ENCODE data around the gene FCHO1. TPM values are rescaled to one million over a fixed set of nuclear protein-coding genes. Genes with fewer than 3 reads are reported as not detected.

Gene FCHO1
- total RNA-seq, 4 donors from 2014 or later = 1.4 to 9.9 (median 3.0) TPM

DNA sequence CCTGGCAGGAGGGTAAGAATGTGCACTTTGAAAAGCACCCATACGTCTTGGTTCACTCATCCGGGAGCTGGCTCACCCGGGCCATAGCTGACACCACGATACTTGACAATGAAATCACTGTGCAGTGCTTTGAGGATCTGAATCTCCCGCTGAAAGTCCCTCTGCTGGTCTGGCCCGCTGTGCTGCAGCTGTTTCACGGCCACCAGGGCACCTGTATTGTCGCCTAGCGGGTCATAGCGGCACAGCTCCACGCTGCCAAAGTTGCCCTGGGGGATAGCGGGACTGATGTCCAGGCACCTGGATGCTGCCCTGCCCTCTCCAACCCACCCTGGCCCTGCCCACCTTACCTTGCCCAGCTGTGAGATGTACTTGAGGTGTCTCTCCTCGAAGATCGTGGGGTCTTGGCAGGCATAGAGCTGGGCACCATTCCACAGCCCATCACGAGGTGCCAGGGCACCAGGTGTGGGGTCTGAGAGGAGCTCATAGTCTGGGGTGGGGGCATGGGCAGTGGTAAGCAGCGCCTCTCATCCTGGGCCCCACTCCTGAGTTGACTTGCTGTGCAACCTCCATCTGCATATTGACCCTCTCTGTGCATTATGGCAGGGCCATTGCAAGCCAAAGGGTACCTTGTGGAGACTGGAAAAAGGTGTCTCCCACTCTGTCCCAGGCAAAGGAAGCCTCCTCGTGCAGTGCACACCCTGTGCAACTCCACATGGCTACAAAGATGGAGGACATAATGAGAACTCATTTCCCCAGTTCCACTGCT, 81.3 kb downstream of the FCHO1 start:
- Histone ChIP-seq H3K4me1 (peaks cover 0 to 16% (median 0%) of the 10 kb centered on the region in 4 donors), H3K27ac (no peak overlapping the region), H3K36me3 (peaks cover 0 to 4% (median 0%) of the 10 kb centered on the region in 3 donors), H3K27me3 (peaks cover 0 to 51% of the 10 kb centered on the region in 2 donors), H3K4me3 (no peak overlapping the region), H3K9me3 (no peaks in the 10 kb centered on the region)
- TF ChIP-seq, protein P1, sequence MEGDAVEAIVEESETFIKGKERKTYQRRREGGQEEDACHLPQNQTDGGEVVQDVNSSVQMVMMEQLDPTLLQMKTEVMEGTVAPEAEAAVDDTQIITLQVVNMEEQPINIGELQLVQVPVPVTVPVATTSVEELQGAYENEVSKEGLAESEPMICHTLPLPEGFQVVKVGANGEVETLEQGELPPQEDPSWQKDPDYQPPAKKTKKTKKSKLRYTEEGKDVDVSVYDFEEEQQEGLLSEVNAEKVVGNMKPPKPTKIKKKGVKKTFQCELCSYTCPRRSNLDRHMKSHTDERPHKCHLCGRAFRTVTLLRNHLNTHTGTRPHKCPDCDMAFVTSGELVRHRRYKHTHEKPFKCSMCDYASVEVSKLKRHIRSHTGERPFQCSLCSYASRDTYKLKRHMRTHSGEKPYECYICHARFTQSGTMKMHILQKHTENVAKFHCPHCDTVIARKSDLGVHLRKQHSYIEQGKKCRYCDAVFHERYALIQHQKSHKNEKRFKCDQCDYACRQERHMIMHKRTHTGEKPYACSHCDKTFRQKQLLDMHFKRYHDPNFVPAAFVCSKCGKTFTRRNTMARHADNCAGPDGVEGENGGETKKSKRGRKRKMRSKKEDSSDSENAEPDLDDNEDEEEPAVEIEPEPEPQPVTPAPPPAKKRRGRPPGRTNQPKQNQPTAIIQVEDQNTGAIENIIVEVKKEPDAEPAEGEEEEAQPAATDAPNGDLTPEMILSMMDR (IDR thresholded peaks at IDR 0.05) = no peak
- no peak for TF ChIP-seq POLR2A (IDR thresholded peaks at IDR 0.05)
- TF ChIP-seq EP300 (IDR thresholded peaks at IDR 0.05) = no peak
- 80 to 85% methylated on average over 14 to 16 of the region's 17 CpGs for WGBS, 2 donors
- DNase-seq (ENCODE audit: low spot score in 2 of 2) = no peak

DNA sequence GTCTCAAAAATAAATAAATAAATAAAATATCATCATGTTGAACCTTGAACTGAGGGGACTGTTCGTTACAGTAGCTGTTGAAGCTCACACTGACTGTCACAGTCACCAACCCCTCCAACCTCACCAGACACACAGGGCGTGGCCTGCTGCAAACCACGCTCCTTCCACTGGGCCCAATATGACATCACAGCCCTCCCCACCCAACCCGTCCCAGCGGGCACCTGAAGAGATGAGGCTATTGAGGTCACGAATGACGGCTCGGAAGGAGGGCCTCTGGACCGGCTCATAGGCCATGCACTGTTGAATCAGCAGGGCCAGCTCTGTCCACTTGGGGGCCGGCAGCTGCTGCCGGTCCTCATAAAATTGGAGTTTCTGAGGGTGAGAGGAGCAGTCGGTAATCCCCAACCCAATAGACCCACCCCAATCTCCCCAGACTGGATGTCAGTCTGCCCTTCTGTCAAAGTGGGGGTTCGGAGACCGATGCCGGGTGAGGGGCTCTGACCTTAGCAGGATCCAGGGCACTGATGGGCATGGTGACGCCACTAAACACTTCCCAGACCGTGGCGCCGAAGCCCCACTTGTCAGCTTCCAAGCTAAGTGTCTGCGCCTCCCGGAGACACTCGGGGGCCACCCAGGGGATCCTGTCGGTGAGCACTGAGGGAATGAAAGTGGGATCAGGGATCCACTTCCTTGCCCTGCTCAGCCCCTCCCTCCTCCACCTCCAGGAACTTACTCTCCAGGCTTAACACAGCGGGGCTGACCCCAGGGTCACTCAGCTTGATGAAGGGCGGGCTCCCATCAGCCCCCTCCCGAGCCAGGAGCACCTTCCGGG, 83.3 kb downstream of the FCHO1 start:
- no peak for DNase-seq (ENCODE audit: low spot score in 2 of 2)
- Histone ChIP-seq H3K36me3 (peaks cover 0 to 6% (median 4%) of the 10 kb centered on the region in 3 donors), H3K4me1 (peaks cover 0 to 16% (median 0%) of the 10 kb centered on the region in 4 donors), H3K4me3 (no peak overlapping the region), H3K9me3 (no peaks in the 10 kb centered on the region), H3K27me3 (peaks cover 0 to 34% of the 10 kb centered on the region in 2 donors), H3K27ac (no peak overlapping the region)
- WGBS, 2 donors = 64 to 83% methylated on average over 20 to 27 of the region's 27 CpGs
- TF ChIP-seq, protein P1 (IDR thresholded peaks at IDR 0.05) = no peak
- TF ChIP-seq POLR2A (IDR thresholded peaks at IDR 0.05) (no peak), EP300 (IDR thresholded peaks at IDR 0.05) (no peak)

DNA sequence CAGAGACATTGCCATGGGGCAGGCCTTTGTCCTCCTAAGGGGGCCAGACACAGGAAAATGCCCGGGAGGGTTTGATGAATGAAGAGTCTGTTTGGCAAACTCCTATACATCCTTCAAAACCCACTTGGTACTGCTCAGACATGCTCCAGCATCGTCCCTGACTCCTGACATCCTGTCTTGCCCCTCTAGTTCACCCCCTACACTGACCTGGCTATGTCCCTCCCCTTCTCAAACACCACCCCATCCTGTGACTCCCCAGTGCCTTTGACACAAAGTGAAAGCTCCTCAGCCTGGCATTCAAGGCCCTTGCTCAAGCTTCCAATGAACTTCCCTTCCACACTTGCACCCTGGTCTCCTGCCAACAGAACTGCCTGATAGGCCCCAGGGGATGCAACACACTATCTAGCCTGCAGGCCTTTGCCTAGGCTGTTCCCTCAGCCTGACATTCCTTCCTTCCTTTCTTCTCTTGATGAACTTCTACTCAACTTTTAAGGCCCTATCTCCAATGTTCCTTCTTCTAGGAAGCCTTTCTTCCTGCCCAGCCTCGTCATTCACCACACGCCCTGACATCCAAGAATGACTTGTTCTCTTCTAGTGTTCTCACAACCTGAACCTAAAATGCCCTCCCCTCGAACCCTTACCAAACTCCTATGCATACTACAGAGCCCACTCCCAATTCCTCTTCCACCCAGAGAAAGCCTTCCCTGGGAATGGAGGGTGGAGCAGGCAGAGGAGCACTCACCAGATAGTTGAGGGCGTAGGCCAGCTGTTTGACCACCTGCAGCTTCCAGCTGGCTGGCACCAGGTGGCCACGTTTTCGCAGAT, 84.1 kb downstream of the FCHO1 start:
- no peak for TF ChIP-seq EP300 (IDR thresholded peaks at IDR 0.05)
- no peak for TF ChIP-seq POLR2A (IDR thresholded peaks at IDR 0.05)
- TF ChIP-seq, protein P1 (IDR thresholded peaks at IDR 0.05) = no peak
- Histone ChIP-seq H3K9me3 (no peaks in the 10 kb centered on the region), H3K27ac (no peak overlapping the region), H3K4me1 (peaks cover 0 to 9% (median 0%) of the 10 kb centered on the region in 4 donors), H3K27me3 (peaks cover 0 to 31% of the 10 kb centered on the region in 2 donors), H3K4me3 (no peak overlapping the region), H3K36me3 (peaks cover 0 to 6% (median 4%) of the 10 kb centered on the region in 3 donors)
- no peak for DNase-seq (ENCODE audit: low spot score in 2 of 2)
- WGBS, 2 donors = 73 to 81% methylated on average over 8 of the region's 8 CpGs

DNA sequence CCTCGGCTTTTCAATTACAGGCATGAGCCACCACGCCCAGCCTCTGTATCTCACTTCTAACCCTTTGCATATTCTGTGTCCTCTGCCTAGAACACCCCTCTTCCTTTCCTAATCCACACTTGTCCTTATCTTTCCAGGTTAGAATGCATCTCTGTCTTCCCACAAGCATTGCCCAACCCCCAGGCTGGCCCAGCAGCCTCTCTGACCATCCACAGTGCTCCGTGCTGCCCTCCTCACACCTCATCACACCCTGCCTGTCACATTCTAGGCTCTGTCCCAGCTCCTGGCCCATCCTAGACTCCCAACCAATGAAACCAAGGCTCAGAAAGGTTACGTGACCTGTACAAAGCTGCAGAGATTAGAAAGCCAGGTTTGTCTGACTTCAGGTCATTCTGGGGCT, 85.3 kb downstream of the FCHO1 start:
- DNase-seq (ENCODE audit: low spot score in 2 of 2) = no peak
- 69 to 71% methylated on average over 4 of the region's 4 CpGs for WGBS, 2 donors
- no peak overlapping the region for H3K27ac ChIP-seq
- no peak overlapping the region for H3K4me3 ChIP-seq
- peaks cover 0 to 31% of the 10 kb centered on the region in 2 donors for H3K27me3 ChIP-seq
- no peak for TF ChIP-seq EP300 (IDR thresholded peaks at IDR 0.05)
- TF ChIP-seq POLR2A (IDR thresholded peaks at IDR 0.05) = no peak
- TF ChIP-seq, protein P1 (IDR thresholded peaks at IDR 0.05) = no peak
- H3K9me3 ChIP-seq = no peaks in the 10 kb centered on the region
- peaks cover 0 to 7% (median 2%) of the 10 kb centered on the region in 4 donors for H3K4me1 ChIP-seq
- peaks cover 0 to 6% (median 2%) of the 10 kb centered on the region in 3 donors for H3K36me3 ChIP-seq

Data from tibial nerve (tissue), 4 donors.